WI38 (cell line): ENCODE measurements around the gene MTURN.

ENCODE experiments used
- H3K4me3 ChIP-seq: 2 replicates; pipeline ENCODE4 v1.5.1; 2011; ENCODE audit warnings: low read depth, mild to moderate bottlenecking, control low read depth, low read length
- CTCF ChIP-seq: IDR thresholded peaks from 2 replicates; pipeline ENCODE4 v1.5.1; 2012; ENCODE audit warnings: low read depth, mild to moderate bottlenecking, control low read depth, low read length

The MTURN gene

GRCh38 chr7:30178748-30179436, 44.1 kb downstream of the MTURN start:
- H3K4me3 ChIP-seq, result no peak overlapping the region
- no peak for TF ChIP-seq CTCF

- H3K4me3 ChIP-seq, result no peak overlapping the region
- no peak for TF ChIP-seq CTCF
Observed at GRCh38 chr7:30180718-30181117, 45.9 kb downstream of the MTURN start.

GRCh38 chr7:30181211-30181610, 46.4 kb downstream of the MTURN start:
- H3K4me3 ChIP-seq, result no peak overlapping the region
- no peak for TF ChIP-seq CTCF

- H3K4me3 ChIP-seq, result no peak overlapping the region
- no peak for TF ChIP-seq CTCF
Observed at GRCh38 chr7:30181736-30182522, 47.1 kb downstream of the MTURN start.

GRCh38 chr7:30182814-30183213, 48.0 kb downstream of the MTURN start:
- H3K4me3 ChIP-seq, result no peak overlapping the region
- TF ChIP-seq CTCF, result no peak

- TF ChIP-seq CTCF, result no peak
- H3K4me3 ChIP-seq, result no peak overlapping the region
Observed at GRCh38 chr7:30183749-30184369, 49.1 kb downstream of the MTURN start.
